OCI-LY7 (cell line): Measurements from ENCODE around the gene THUMPD1. TPM values are rescaled to one million over a fixed set of nuclear protein-coding genes. Genes with fewer than 3 reads are reported as not detected.

Experiments
- BruUV-seq: library from RNA; stranded (reverse); fragments of 400-500 nt; replicated peaks from 2 replicates; lab custom pipeline; 2021; lab: Mats Ljungman, UMichigan
- CTCF ChIA-PET: fragments of 300-600 bp; sonication (Branson Sonifier 250); formaldehyde crosslinking; loops from one replicate; lab custom pipeline; 2022; ENCODE audit warnings: antibody characterized with exemption; ENCODE audit not compliant: unreplicated experiment; lab: Charles Lee
- POLR2A ChIA-PET: fragments of 300-600 bp; sonication (Branson Sonifier 250); formaldehyde crosslinking; loops from one replicate; lab custom pipeline; 2022; ENCODE audit warnings: antibody characterized with exemption; lab: Charles Lee
- DNase-seq: peaks from one replicate; pipeline ENCODE4 v3.0.0-alpha.2; 2015; ENCODE audit warnings: low spot score
- H2AFZ ChIP-seq: fragments of 200-600 bp; sonication (generic), shearing (Covaris generic); 2 replicates; pipeline ENCODE4 v1.6.1; 2014; ENCODE audit warnings: mild to moderate bottlenecking, antibody characterized with exemption, low read length, moderate library complexity
- H3K27ac ChIP-seq: fragments of 200-600 bp; sonication (generic); 2 replicates; pipeline ENCODE4 v1.5.1; 2014; ENCODE audit warnings: mixed run types, low read depth, mild to moderate bottlenecking, moderate library complexity, low read length, inconsistent platforms; ENCODE audit not compliant: poor library complexity, severe bottlenecking
- H3K36me3 ChIP-seq: fragments of 200-600 bp; sonication (generic); 2 replicates; pipeline ENCODE4 v1.6.1; 2014; ENCODE audit warnings: mild to moderate bottlenecking, antibody characterized with exemption, low read length, moderate library complexity, mixed read lengths; ENCODE audit not compliant: insufficient read depth
- H3K4me1 ChIP-seq: fragments of 200-600 bp; sonication (generic); 2 replicates; pipeline ENCODE4 v1.5.1; 2014; ENCODE audit warnings: mild to moderate bottlenecking, low read length; ENCODE audit not compliant: insufficient read depth, poor library complexity, severe bottlenecking
- H3K4me2 ChIP-seq: fragments of 200-600 bp; sonication (generic); 2 replicates; pipeline ENCODE4 v1.6.1; 2014; ENCODE audit warnings: mild to moderate bottlenecking, low read length
- H3K4me3 ChIP-seq: fragments of 200-600 bp; sonication (generic); 2 replicates; pipeline ENCODE4 v1.5.1; 2014; ENCODE audit warnings: mild to moderate bottlenecking, low read depth, low read length; ENCODE audit not compliant: poor library complexity, severe bottlenecking
- H3K79me2 ChIP-seq: fragments of 200-600 bp; sonication (generic); 2 replicates; pipeline ENCODE4 v1.6.1; 2016; ENCODE audit warnings: low read depth, mild to moderate bottlenecking, low read length, moderate library complexity, mixed read lengths; ENCODE audit not compliant: insufficient read depth
- H3K9me2 ChIP-seq: fragments of 200-600 bp; sonication (generic); 2 replicates; pipeline ENCODE4 v1.6.1; 2016; ENCODE audit warnings: mild to moderate bottlenecking, low read length, mixed read lengths; ENCODE audit not compliant: insufficient read depth
- H3K9me3 ChIP-seq: fragments of 200-600 bp; sonication (generic); 2 replicates; pipeline ENCODE4 v1.6.1; 2014; ENCODE audit warnings: mild to moderate bottlenecking, mixed run types, low read length, mixed read lengths
- H4K20me1 ChIP-seq: fragments of 200-600 bp; sonication (generic); 2 replicates; pipeline ENCODE4 v1.6.1; 2014; ENCODE audit warnings: mild to moderate bottlenecking, antibody characterized with exemption, low read length, moderate library complexity, mixed read lengths; ENCODE audit not compliant: insufficient read depth
- EZH2phosphoT487 ChIP-seq: fragments of 200-600 bp; sonication (generic); IDR thresholded peaks from 2 replicates; pipeline ENCODE4 v1.6.1; 2018; ENCODE audit warnings: low read depth, borderline replicate concordance, mild to moderate bottlenecking, mixed run types, antibody characterized with exemption, low read length, moderate library complexity, mixed read lengths
- intact Hi-C: fragments of 100-400 bp; cut with micrococcal nuclease; formaldehyde crosslinking; loops from one replicate; pipeline ENCODE4 v1.10.0; 2022; ENCODE audit not compliant: unreplicated experiment
- total RNA-seq, 2 experiments: library from RNA; depleted of rRNA in 1 of 2; stranded (reverse); fragments of >200 nt in 1 of 2; shearing (Covaris generic) in 1 of 2; gene quantifications; 2 replicates each; pipeline ENCODE4 v1.2.3, GENCODE V29; 2014 to 2022
- TF ChIP-seq, protein P1 (sequence below): fragments of 200-600 bp; sonication (generic); conservative IDR thresholded peaks from 2 replicates; pipeline ENCODE4 v1.5.1; 2014; ENCODE audit warnings: mild to moderate bottlenecking, antibody characterized with exemption, low read length, moderate library complexity, mixed read lengths

The THUMPD1 gene
- total RNA-seq, 2 experiments from 2014 or later: 48.2 to 48.3 TPM

DNA sequence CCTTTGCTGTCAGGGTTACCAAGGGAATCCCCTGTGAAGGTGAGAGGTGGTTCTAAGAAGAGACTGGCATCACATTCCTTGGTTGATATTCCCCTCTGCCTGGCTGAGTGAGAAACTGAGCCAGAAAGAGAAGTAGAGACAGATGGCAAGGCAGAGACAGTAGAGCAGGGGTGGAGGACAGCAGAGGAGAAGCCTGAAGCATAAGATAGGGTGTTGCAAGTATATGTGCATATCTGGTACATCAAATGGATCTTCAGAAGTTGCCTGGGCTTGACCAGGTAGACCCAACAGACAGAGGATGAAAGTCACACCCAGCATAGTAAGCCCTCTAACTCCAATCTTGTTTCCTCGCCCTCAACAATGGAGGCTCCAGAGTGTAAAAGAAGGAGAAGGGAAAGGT lies 7.9 kb upstream of the THUMPD1 start:
- Histone ChIP-seq H4K20me1 (no peaks in the 10 kb centered on the region), H3K27ac (no peak overlapping the region), H3K4me1 (no peaks in the 10 kb centered on the region), H3K79me2 (no peaks in the 10 kb centered on the region), H3K4me2 (no peak overlapping the region), H3K9me3 (peaks cover 13% of the 10 kb centered on the region; the same call in 1 of the 2 replicates), H3K36me3 (no peaks in the 10 kb centered on the region), H3K9me2 (no peaks in the 10 kb centered on the region), H2AFZ (no peak overlapping the region), H3K4me3 (no peak overlapping the region)
- no TSS peak for BruUV-seq
- intact Hi-C loops: no loop called here
- ChIA-PET CTCF (no interaction called here), POLR2A (no interaction called here)
- TF ChIP-seq, protein P1, sequence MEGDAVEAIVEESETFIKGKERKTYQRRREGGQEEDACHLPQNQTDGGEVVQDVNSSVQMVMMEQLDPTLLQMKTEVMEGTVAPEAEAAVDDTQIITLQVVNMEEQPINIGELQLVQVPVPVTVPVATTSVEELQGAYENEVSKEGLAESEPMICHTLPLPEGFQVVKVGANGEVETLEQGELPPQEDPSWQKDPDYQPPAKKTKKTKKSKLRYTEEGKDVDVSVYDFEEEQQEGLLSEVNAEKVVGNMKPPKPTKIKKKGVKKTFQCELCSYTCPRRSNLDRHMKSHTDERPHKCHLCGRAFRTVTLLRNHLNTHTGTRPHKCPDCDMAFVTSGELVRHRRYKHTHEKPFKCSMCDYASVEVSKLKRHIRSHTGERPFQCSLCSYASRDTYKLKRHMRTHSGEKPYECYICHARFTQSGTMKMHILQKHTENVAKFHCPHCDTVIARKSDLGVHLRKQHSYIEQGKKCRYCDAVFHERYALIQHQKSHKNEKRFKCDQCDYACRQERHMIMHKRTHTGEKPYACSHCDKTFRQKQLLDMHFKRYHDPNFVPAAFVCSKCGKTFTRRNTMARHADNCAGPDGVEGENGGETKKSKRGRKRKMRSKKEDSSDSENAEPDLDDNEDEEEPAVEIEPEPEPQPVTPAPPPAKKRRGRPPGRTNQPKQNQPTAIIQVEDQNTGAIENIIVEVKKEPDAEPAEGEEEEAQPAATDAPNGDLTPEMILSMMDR: no peak
- TF ChIP-seq EZH2phosphoT487: no peak
- DNase-seq: no peak

DNA sequence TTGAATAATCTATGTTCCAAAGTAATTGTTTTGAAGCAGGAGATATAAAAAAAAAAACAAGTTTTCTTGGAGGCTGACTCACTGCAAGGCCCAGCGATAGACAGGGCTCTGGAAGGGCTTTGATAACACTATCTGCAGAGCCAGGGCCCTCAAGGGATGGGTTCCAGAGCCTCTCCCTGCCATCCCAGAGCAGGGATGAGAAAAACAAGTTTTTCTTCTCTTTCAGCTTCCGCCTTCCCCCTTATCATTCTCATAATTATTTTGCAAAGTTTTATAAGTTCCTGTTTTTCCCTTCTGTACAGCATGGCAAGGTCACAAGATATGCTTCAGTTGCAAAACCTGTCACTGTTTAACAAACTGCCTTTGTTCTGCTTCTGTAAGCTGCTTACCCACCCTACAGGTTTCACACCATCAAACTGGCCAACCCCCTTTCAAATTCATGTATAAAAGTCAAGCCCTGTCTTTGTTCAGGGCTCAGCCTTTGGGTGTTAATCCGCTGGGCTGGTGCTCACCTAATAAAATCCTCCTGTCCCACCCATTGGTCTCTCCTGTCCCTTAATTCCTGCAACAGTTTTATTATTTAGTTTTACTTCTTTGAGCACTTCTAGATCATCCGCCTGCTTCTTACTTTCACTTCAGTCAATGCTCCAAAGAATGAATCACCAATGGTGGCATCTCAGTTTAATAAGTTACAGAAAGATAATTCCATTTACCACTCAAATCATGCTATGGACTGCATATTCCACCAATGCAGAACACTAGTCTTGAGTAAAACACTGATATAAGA lies 5.6 kb upstream of the THUMPD1 start:
- Histone ChIP-seq H3K4me2 (no peak overlapping the region), H3K9me2 (no peaks in the 10 kb centered on the region), H3K27ac (no peak overlapping the region), H2AFZ (no peak overlapping the region), H3K36me3 (no peaks in the 10 kb centered on the region), H4K20me1 (no peaks in the 10 kb centered on the region), H3K79me2 (no peaks in the 10 kb centered on the region), H3K4me1 (no peaks in the 10 kb centered on the region), H3K9me3 (peaks cover 13% of the 10 kb centered on the region; the same call in 1 of the 2 replicates), H3K4me3 (no peak overlapping the region)
- no TSS peak for BruUV-seq
- intact Hi-C loops: no loop called here
- POLR2A ChIA-PET: no interaction called here
- peak; percentile 19 for DNase-seq
- no peak for TF ChIP-seq EZH2phosphoT487
- TF ChIP-seq, protein P1: no peak
- CTCF ChIA-PET: no interaction called here

DNA sequence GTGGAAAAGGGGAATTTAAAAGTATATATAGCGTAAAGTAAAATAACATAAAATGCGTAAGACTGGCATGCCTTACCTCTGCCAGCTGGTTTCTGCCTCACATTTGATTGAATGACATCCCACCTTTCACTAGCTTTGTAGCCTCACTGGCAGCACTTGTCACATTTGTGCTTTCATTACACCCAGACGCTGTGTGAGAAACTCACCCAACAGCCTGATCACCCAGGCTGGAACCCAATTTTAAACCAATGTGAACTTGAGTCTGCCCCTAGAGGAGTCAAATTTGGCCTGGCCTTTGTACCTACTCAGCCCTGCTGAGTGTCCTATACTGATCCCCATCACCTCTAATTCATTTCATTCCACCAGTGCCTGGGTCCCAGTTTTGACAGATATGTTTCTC lies 4.8 kb upstream of the THUMPD1 start:
- intact Hi-C loops: no loop called here
- no peaks in the 10 kb centered on the region for H4K20me1 ChIP-seq
- CTCF ChIA-PET: no interaction called here
- peaks cover 13% of the 10 kb centered on the region; the same call in 1 of the 2 replicates for H3K9me3 ChIP-seq
- no TSS peak for BruUV-seq
- TF ChIP-seq EZH2phosphoT487: no peak
- TF ChIP-seq, protein P1: no peak
- no peak overlapping the region for H3K4me3 ChIP-seq
- POLR2A ChIA-PET: no interaction called here
- H3K9me2 ChIP-seq: no peaks in the 10 kb centered on the region
- H2AFZ ChIP-seq: no peak overlapping the region
- H3K27ac ChIP-seq: no peak overlapping the region
- no peak overlapping the region for H3K4me2 ChIP-seq
- no peak for DNase-seq
- H3K79me2 ChIP-seq: no peaks in the 10 kb centered on the region
- H3K36me3 ChIP-seq: no peaks in the 10 kb centered on the region
- H3K4me1 ChIP-seq: peaks cover 2% of the 10 kb centered on the region
